ENCODE measurements around the gene KCNJ6.
A peak's percentile ranks its signal among the peaks of the same experiment; 100 is the strongest.

KCNJ6 gene

GRCh38 chr21:37871121-37871862 lies 45.0 kb downstream of the KCNJ6 start:
- no peak for TF ChIP-seq CTCF (IDR thresholded peaks at IDR 0.05; ENCODE audit: control insufficient read depth, insufficient read depth, low read depth, low read length, missing control alignments)
- no peak overlapping the region for H3K4me3 ChIP-seq (ENCODE audit: control insufficient read depth, low read depth, low read length)
- peak; percentile 67 for DNase-seq (ENCODE audit: low read depth)

DNA sequence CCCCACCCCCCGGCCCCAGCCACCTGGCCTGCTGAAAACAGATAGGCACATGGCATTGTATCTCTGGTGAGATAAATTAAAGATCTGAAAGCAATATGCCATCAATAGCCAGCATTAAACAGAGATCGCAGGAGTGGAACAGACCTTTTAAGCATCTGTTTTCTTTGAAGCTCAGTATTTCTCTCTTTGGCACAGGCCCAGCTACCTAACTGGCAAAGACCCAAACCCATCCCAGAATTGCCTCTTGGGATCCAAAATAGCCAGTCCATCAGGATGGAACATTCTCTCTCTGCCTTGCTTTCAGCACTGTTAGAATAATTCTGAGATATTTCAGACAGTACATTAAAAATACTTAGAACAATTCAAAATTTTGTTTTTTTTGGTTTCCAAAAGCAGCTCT lies 46.0 kb downstream of the KCNJ6 start:
- no peak for DNase-seq (ENCODE audit: low read depth)
- no peak overlapping the region for H3K4me3 ChIP-seq (ENCODE audit: control insufficient read depth, low read depth, low read length)
- TF ChIP-seq CTCF (IDR thresholded peaks at IDR 0.05; ENCODE audit: control insufficient read depth, insufficient read depth, low read depth, low read length, missing control alignments), result no peak

GRCh38 chr21:37869661-37870060 lies 46.6 kb downstream of the KCNJ6 start:
- DNase-seq (ENCODE audit: low read depth), result no peak
- no peak for TF ChIP-seq CTCF (IDR thresholded peaks at IDR 0.05; ENCODE audit: control insufficient read depth, insufficient read depth, low read depth, low read length, missing control alignments)
- H3K4me3 ChIP-seq (ENCODE audit: control insufficient read depth, low read depth, low read length), result no peak overlapping the region

DNA sequence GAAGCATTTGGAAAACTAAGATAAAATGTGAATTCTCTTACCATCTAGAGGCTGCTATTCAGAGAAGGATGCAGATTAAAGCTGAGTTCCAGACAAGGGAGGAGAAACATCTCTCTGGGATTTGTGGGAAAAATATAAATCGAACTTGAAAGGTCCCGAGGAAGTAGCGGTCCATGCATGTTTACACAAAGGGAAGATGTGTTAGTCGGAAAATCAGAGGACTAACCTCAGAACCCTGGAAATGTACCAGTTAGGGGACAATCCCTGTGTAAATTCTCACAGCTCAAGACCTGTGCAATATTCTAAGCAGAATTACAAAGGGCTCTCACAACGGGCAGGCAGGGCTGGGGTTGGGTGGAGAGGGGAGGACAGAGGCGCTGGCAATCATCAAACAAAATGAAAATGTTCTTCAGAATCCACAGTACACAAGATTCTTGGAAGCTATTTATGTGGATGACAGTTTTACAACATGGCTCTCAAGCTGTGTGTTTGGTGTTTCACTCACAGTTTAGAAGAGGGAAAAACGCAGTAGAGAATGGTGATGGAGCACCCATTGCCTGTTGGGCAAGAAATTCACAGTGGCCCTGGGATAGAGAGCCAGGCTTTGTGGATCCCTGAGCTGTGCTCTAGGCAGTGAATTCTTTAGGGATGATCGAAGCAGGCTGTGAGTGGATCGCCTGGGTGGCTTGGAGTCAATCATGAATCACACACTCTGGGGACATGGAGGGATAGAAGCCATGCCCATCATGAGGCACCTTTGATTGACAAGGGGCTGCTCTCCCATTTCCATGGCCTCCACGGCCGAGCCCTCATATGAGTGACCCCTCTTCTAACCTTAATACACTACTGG lies 47.6 kb downstream of the KCNJ6 start:
- TF ChIP-seq CTCF (IDR thresholded peaks at IDR 0.05; ENCODE audit: control insufficient read depth, insufficient read depth, low read depth, low read length, missing control alignments), result no peak
- no peak overlapping the region for H3K4me3 ChIP-seq (ENCODE audit: control insufficient read depth, low read depth, low read length)
- no peak for DNase-seq (ENCODE audit: low read depth)

- H3K4me3 ChIP-seq (ENCODE audit: control insufficient read depth, low read depth, low read length), result no peak overlapping the region
- no peak for TF ChIP-seq CTCF (IDR thresholded peaks at IDR 0.05; ENCODE audit: control insufficient read depth, insufficient read depth, low read depth, low read length, missing control alignments)
- no peak for DNase-seq (ENCODE audit: low read depth)
Measured at GRCh38 chr21:37866027-37866426, 50.2 kb downstream of the KCNJ6 start.

- DNase-seq (ENCODE audit: low read depth), result no peak
- no peak for TF ChIP-seq CTCF (IDR thresholded peaks at IDR 0.05; ENCODE audit: control insufficient read depth, insufficient read depth, low read depth, low read length, missing control alignments)
- H3K4me3 ChIP-seq (ENCODE audit: control insufficient read depth, low read depth, low read length), result no peak overlapping the region
Measured at GRCh38 chr21:37865156-37865555, 51.1 kb downstream of the KCNJ6 start.

Measured in AG09309 (cell line).